ENCODE data around the gene JAKMIP3. TPM values are rescaled to one million over a fixed set of nuclear protein-coding genes. Genes with fewer than 3 reads are reported as not detected.

Gene JAKMIP3
- total and polyA plus RNA-seq, 7 experiments from 2014 or later, result 0.15 to 1.4 (median 0.31) TPM; not detected in 1

DNA sequence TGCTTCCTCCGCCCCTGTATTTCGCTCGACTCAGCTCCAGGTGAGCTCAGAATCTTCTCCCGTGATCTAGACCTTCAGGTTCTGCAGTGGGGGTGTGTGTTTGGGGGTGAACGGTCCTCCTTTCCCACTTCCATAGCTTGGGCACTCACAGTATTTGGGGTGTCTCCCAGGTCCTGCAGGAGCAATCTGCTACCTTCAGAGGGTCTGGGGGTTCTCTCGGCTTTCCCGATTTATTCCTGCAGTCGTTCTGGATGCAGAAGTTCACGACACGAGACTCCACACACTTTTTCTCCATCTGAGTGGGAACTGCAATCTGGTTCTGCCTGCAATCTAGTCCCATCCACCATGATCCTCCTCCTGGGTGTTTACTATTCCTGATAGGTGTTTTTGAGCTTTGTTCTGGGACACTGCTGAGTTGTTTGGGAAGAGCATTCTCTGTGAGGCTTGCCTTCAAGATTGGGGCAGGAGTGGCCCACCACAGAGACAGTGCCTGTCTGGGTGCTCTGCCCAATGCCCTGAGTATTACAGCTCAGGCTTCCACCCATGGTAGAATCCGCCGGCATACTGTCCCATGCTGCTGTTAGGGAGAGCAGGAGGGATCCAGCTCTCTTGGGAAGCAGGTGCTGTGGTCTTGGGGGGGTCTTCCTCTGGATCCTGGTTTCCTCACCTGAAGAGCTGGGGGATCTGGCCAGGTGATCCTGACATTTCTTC, 29.8 kb downstream of the JAKMIP3 start:
- CTCF ChIA-PET, result no interaction called here
- Mint-ChIP-seq H3K4me1 (peaks cover 0 to 17% (median 0%) of the 10 kb centered on the region in 7 donors), H3K36me3 (peaks cover 0 to 8% (median 0%) of the 10 kb centered on the region in 5 donors), H3K9me3 (peaks cover 0 to 11% (median 1%) of the 10 kb centered on the region in 11 donors), H3K27ac (no peak overlapping the region), H3K4me3 (no peak overlapping the region), H3K27me3 (peaks cover 18 to 46% (median 36%) of the 10 kb centered on the region in 5 donors)
- Histone ChIP-seq H3K27me3 (ENCODE audit: control insufficient read depth in 2 of 2, insufficient read depth in 2 of 2, low read length in 2 of 2) (peaks cover 0 to 3% of the 10 kb centered on the region in 2 donors), H3K4me1 (ENCODE audit: control insufficient read depth in 2 of 2, insufficient read depth in 2 of 2, low read length in 2 of 2) (no peaks in the 10 kb centered on the region), H3K36me3 (ENCODE audit: control insufficient read depth in 2 of 3, insufficient read depth in 3 of 3, low read length in 3 of 3) (no peaks in the 10 kb centered on the region), H3K27ac (ENCODE audit: low read depth, low read length) (no peak overlapping the region), H3K4me3 (ENCODE audit: low read length) (no peak overlapping the region), H3K9me3 (ENCODE audit: control insufficient read depth in 2 of 3, low read length in 3 of 3) (no peaks in the 10 kb centered on the region)
- intact Hi-C loops (cut with micrococcal nuclease), result no loop called here
- POLR2A ChIA-PET, result no interaction called here
- no peak for ATAC-seq
- DNase-seq, result no peak

DNA sequence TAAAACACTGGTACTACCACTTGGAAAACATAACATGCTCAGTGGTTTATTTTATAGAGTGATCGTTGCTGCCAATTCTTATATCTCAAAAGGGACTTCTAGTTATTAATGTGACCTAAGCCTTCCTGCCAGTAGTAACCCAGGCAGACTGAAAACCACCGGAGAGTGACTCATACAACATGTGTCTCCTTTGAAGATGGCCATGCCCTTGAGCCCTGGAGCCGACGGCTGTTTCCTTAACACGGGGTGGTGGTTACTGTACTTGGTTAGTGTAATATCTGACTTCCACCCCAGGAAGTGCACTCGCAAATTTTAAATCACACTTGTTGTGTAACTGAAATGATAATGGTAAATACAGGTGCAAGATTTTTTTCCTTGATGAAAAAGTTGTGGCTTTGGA, 30.5 kb downstream of the JAKMIP3 start:
- no peaks in the 10 kb centered on the region for H3K4me1 ChIP-seq (ENCODE audit: control insufficient read depth in 2 of 2, insufficient read depth in 2 of 2, low read length in 2 of 2)
- DNase-seq, result no peak
- H3K36me3 Mint-ChIP-seq, result peaks cover 0 to 8% (median 0%) of the 10 kb centered on the region in 5 donors
- CTCF ChIA-PET, result no interaction called here
- H3K4me3 ChIP-seq (ENCODE audit: low read length), result no peak overlapping the region
- no peaks in the 10 kb centered on the region for H3K9me3 ChIP-seq (ENCODE audit: control insufficient read depth in 2 of 3, low read length in 3 of 3)
- POLR2A ChIA-PET, result no interaction called here
- peaks cover 0 to 3% of the 10 kb centered on the region in 2 donors for H3K27me3 ChIP-seq (ENCODE audit: control insufficient read depth in 2 of 2, insufficient read depth in 2 of 2, low read length in 2 of 2)
- peaks cover 0 to 17% (median 0%) of the 10 kb centered on the region in 7 donors for H3K4me1 Mint-ChIP-seq
- H3K9me3 Mint-ChIP-seq, result peaks cover 0 to 5% (median 1%) of the 10 kb centered on the region in 11 donors
- H3K27ac ChIP-seq (ENCODE audit: low read depth, low read length), result no peak overlapping the region
- no peaks in the 10 kb centered on the region for H3K36me3 ChIP-seq (ENCODE audit: control insufficient read depth in 2 of 3, insufficient read depth in 3 of 3, low read length in 3 of 3)
- H3K27me3 Mint-ChIP-seq, result peaks cover 11 to 50% (median 30%) of the 10 kb centered on the region in 5 donors
- no peak overlapping the region for H3K4me3 Mint-ChIP-seq
- no peak for ATAC-seq
- no peak overlapping the region for H3K27ac Mint-ChIP-seq
- intact Hi-C loops (cut with micrococcal nuclease), result no loop called here

DNA sequence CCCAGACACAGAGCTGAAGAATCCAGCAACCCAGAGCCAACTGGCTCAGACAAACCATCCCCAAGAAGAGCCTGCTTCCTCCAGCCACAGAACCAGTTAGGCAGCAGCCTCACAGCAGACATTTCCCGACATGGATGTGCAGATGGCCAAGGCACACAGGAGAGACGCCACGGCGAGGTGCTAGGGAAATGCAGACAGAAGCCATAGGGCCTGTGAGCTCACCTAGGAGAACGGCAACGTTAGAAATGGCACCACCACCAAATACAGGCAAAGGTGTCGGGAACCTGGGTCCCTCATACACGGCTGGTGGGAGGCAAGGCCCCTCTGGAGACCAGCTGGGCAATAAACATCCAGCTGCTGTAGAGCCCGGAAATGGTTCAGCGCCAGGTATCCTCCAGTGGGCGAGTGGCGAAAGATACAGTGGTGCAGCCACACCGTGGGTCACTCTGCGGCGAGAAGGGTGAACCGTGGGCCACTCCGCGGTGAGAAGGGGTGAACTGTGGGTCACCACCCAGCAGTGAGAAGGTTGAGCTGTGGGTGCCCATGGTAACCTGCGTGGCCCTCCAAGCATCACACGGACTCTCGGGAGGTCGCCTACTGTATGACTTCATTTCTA, 31.2 kb downstream of the JAKMIP3 start:
- H3K4me3 ChIP-seq (ENCODE audit: low read length), result no peak overlapping the region
- no peaks in the 10 kb centered on the region for H3K4me1 ChIP-seq (ENCODE audit: control insufficient read depth in 2 of 2, insufficient read depth in 2 of 2, low read length in 2 of 2)
- peaks cover 0 to 8% (median 0%) of the 10 kb centered on the region in 5 donors for H3K36me3 Mint-ChIP-seq
- ChIA-PET CTCF (no interaction called here), POLR2A (no interaction called here)
- H3K36me3 ChIP-seq (ENCODE audit: control insufficient read depth in 2 of 3, insufficient read depth in 3 of 3, low read length in 3 of 3), result no peaks in the 10 kb centered on the region
- no peaks in the 10 kb centered on the region for H3K9me3 ChIP-seq (ENCODE audit: control insufficient read depth in 2 of 3, low read length in 3 of 3)
- no peak overlapping the region for H3K27ac Mint-ChIP-seq
- H3K27ac ChIP-seq (ENCODE audit: low read depth, low read length), result no peak overlapping the region
- peaks cover 0 to 3% of the 10 kb centered on the region in 2 donors for H3K27me3 ChIP-seq (ENCODE audit: control insufficient read depth in 2 of 2, insufficient read depth in 2 of 2, low read length in 2 of 2)
- DNase-seq (no peak), ATAC-seq (no peak)
- intact Hi-C loops (cut with micrococcal nuclease), result no loop called here
- H3K9me3 Mint-ChIP-seq, result peaks cover 0 to 5% (median 1%) of the 10 kb centered on the region in 11 donors
- H3K4me3 Mint-ChIP-seq, result no peak overlapping the region
- peaks cover 8 to 50% (median 29%) of the 10 kb centered on the region in 5 donors for H3K27me3 Mint-ChIP-seq
- H3K4me1 Mint-ChIP-seq, result peaks cover 0 to 17% (median 0%) of the 10 kb centered on the region in 7 donors

DNA sequence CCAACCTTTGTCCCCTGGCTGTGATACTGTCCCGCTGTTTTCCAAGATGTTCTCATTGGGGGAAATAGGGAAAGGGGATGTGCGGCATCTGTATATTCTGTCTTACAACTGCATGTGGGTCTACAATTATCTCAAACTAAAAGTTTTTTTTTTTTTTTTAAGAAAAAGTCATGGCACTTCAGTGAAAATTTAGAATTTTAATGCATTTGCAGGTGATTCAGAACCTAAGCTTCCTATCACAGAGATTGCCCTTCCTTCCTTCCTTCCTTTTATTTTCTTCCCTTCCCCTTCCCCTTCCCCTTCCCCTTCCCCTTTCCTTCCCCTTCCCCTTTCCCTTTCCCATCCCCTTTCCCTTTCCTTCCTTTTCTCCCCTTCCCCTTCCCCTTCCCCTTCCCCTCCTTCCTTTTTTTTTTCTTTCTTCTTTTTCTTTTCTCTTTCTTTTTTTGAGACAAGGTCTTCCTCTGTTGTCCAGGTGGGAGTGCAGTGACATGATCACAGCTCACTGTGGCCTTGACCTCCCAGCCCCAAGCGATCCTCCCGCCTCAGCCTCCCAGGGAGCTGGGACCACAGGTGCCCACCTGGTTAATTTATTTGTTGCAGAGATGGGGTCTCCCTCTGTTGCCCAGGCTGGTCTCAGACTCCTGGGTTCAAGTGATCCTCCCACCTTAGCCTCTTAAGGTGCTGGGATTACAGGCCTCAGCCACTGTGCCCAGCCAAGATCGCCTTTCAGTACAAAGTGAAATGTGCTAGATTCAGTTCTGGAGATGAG, 32.0 kb downstream of the JAKMIP3 start:
- Histone ChIP-seq H3K27ac (ENCODE audit: low read depth, low read length) (no peak overlapping the region), H3K4me1 (ENCODE audit: control insufficient read depth in 2 of 2, insufficient read depth in 2 of 2, low read length in 2 of 2) (no peaks in the 10 kb centered on the region), H3K4me3 (ENCODE audit: low read length) (no peak overlapping the region), H3K36me3 (ENCODE audit: control insufficient read depth in 2 of 3, insufficient read depth in 3 of 3, low read length in 3 of 3) (no peaks in the 10 kb centered on the region), H3K9me3 (ENCODE audit: control insufficient read depth in 2 of 3, low read length in 3 of 3) (no peaks in the 10 kb centered on the region), H3K27me3 (ENCODE audit: control insufficient read depth in 2 of 2, insufficient read depth in 2 of 2, low read length in 2 of 2) (peaks cover 0 to 3% of the 10 kb centered on the region in 2 donors)
- no peak for ATAC-seq
- CTCF ChIA-PET, result no interaction called here
- H3K4me3 Mint-ChIP-seq, result no peak overlapping the region
- no peak overlapping the region for H3K27ac Mint-ChIP-seq
- DNase-seq, result no peak
- intact Hi-C loops (cut with micrococcal nuclease), result no loop called here
- peaks cover 0 to 17% (median 0%) of the 10 kb centered on the region in 7 donors for H3K4me1 Mint-ChIP-seq
- peaks cover 3 to 46% (median 24%) of the 10 kb centered on the region in 5 donors for H3K27me3 Mint-ChIP-seq
- POLR2A ChIA-PET, result no interaction called here
- peaks cover 0 to 8% (median 0%) of the 10 kb centered on the region in 5 donors for H3K36me3 Mint-ChIP-seq
- peaks cover 0 to 2% (median 0%) of the 10 kb centered on the region in 11 donors for H3K9me3 Mint-ChIP-seq

DNA sequence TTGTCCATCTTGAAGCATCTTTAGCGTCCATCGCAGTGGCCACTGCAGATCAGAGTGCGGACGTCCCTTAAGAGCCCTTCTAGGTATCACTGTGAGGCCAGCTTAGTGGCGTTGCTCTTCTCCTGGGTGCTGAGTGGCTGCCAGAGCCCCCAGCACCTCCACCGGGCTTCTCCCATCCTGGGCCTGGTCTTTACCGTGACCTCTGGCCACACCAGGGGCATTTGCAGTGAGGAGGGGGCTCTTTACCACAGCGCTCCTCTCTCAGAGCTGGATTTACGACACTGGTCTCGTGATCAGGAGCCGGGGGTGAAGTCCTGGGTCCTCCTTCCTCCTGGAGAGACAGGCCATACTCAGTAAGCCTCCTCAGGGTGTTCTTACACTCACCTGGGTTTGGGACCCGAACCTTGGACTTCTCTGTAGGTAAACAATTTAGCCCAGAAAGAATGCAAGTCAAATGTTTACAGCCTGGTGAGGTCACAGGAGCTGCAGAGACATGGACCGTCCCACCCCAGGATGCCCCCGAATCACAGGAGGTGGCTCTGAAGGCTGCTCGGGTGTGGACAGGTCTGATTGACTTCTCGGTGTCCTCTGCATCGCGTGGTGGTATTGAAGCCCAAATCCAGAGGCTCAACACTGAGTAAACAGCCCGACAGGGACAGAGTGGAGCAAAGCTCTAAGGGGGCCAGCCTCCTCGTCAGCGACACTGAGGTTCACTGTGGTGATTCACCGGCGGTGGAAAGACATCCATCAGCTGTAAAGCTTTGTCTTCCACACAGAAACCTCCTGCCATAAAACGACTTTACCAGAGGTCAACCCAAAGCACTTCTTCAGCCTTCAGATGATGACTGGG, 33.0 kb downstream of the JAKMIP3 start:
- Mint-ChIP-seq H3K27ac (no peak overlapping the region), H3K9me3 (peaks cover 0 to 2% (median 0%) of the 10 kb centered on the region in 11 donors), H3K4me1 (peaks cover 0 to 17% (median 0%) of the 10 kb centered on the region in 7 donors), H3K27me3 (peaks cover 3 to 46% (median 24%) of the 10 kb centered on the region in 5 donors), H3K36me3 (peaks cover 0 to 8% (median 0%) of the 10 kb centered on the region in 5 donors), H3K4me3 (no peak overlapping the region)
- CTCF ChIA-PET, result no interaction called here
- intact Hi-C loops (cut with micrococcal nuclease), result no loop called here
- H3K9me3 ChIP-seq (ENCODE audit: control insufficient read depth in 2 of 3, low read length in 3 of 3), result no peaks in the 10 kb centered on the region
- peaks cover 0 to 3% of the 10 kb centered on the region in 2 donors for H3K27me3 ChIP-seq (ENCODE audit: control insufficient read depth in 2 of 2, insufficient read depth in 2 of 2, low read length in 2 of 2)
- H3K4me1 ChIP-seq (ENCODE audit: control insufficient read depth in 2 of 2, insufficient read depth in 2 of 2, low read length in 2 of 2), result no peaks in the 10 kb centered on the region
- no peak overlapping the region for H3K27ac ChIP-seq (ENCODE audit: low read depth, low read length)
- POLR2A ChIA-PET, result no interaction called here
- no peaks in the 10 kb centered on the region for H3K36me3 ChIP-seq (ENCODE audit: control insufficient read depth in 2 of 3, insufficient read depth in 3 of 3, low read length in 3 of 3)
- H3K4me3 ChIP-seq (ENCODE audit: low read length), result no peak overlapping the region
- ATAC-seq (no peak), DNase-seq (no peak)
